ENCODE data around the gene KLF13.
"Not testable (repeated sequence)": the region's sequence is repeated elsewhere in the genome, so short reads cannot be mapped to it uniquely, and the experiment has no call there.

The KLF13 gene

DNA sequence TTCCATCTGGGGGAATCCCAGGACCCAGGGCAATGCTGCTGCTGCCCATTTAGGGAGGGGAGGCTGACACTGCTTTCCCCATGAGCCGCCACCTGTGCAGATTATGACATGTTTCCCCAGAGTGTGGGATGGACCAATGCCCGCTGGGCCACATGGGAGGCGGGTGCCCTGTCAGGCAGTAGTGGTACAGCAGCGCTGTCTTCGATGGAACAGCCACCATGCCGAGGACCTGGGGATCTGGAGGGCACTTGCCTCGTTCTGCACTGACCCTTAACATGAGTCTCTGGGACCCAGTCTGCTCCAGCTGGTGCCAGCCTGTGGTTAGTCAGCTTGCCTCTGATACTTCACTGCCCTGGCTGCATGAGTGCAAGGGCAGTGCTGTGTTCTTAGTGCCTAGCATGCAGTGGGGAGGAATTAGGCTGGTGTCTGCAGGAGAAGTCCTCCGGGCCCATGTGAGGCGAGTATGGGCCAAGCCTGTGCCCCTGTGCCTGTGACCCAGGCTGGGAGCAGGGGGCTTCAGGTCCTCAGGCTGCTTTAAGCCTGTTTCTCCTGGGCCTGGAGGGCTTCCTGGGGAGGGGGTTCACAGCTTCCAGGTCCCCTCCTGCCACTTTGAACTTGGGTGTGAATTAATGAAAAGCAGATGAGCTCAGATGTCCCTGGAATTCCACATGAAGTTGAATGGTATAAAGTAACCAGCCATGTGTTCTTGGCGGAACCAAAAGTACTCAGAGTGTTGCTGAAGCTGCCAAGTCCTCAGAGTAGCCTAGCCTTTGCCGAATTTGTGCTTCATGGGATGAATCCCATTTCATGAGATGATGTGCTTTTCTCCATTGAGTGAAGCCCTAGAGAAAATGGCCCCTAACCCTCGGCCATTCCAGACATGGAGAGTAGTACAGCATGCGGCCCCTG is 22.9 kb downstream of the KLF13 start:
- CTCF ChIA-PET = no interaction called here

DNA sequence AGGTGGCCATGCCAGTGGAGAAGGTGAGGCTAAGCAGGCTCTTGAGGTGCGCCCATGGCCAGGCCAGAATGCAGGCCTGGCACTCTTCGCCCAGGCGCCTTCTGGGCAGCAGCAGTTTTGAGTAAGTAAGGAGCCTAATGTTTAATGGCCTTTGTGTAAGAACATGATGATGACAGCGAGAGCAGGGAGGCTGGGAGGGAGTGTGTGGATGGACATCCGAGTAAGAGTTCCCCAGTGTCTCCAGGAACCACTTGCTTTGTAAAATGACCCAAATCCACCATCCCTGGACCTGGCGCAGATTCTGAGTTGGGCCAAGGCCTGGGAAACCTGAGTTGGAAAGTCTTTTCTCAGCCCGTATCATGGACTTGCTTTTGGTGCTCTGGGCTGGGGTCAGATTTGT is 24.1 kb downstream of the KLF13 start:
- DNase-seq (ENCODE audit: extremely low spot score) = no peak
- TF ChIP-seq, protein P1, sequence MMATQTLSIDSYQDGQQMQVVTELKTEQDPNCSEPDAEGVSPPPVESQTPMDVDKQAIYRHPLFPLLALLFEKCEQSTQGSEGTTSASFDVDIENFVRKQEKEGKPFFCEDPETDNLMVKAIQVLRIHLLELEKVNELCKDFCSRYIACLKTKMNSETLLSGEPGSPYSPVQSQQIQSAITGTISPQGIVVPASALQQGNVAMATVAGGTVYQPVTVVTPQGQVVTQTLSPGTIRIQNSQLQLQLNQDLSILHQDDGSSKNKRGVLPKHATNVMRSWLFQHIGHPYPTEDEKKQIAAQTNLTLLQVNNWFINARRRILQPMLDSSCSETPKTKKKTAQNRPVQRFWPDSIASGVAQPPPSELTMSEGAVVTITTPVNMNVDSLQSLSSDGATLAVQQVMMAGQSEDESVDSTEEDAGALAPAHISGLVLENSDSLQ (IDR thresholded peaks at IDR 0.05) = no peak
- no peak for TF ChIP-seq BHLHE40 (IDR thresholded peaks at IDR 0.05; ENCODE audit: borderline replicate concordance)
- POLR2A ChIA-PET = no interaction called here
- CTCF ChIA-PET = no interaction called here

More for the DNA sequence above, 22.9 kb downstream of the KLF13 start:
- POLR2A ChIA-PET = no interaction called here
- DNase-seq (ENCODE audit: extremely low spot score) = no peak
- TF ChIP-seq NFRKB (IDR thresholded peaks at IDR 0.05) (no peak), LEF1 (IDR thresholded peaks at IDR 0.05; ENCODE audit: borderline replicate concordance) (no peak), TARDBP (IDR thresholded peaks at IDR 0.05) (no peak), SUZ12 (IDR thresholded peaks at IDR 0.05) (no peak), ZNF384 (IDR thresholded peaks at IDR 0.05) (no peak), HDGF (IDR thresholded peaks at IDR 0.05; ENCODE audit: borderline replicate concordance) (no peak), FOXM1 (IDR thresholded peaks at IDR 0.05; ENCODE audit: borderline replicate concordance) (no peak), SP1 (IDR thresholded peaks at IDR 0.05) (no peak), BHLHE40 (IDR thresholded peaks at IDR 0.05; ENCODE audit: borderline replicate concordance) (no peak), L3MBTL2 (conservative IDR thresholded peaks at IDR 0.05) (no peak), FOXK2 (IDR thresholded peaks at IDR 0.05) (no peak), CTBP1 (IDR thresholded peaks at IDR 0.05; ENCODE audit: borderline replicate concordance) (no peak), ELF4 (IDR thresholded peaks at IDR 0.05) (no peak), ARNT (IDR thresholded peaks at IDR 0.05) (no peak), FOXA1 (IDR thresholded peaks at IDR 0.05) (no peak)
- TF ChIP-seq, protein P1 (IDR thresholded peaks at IDR 0.05) = no peak

DNA sequence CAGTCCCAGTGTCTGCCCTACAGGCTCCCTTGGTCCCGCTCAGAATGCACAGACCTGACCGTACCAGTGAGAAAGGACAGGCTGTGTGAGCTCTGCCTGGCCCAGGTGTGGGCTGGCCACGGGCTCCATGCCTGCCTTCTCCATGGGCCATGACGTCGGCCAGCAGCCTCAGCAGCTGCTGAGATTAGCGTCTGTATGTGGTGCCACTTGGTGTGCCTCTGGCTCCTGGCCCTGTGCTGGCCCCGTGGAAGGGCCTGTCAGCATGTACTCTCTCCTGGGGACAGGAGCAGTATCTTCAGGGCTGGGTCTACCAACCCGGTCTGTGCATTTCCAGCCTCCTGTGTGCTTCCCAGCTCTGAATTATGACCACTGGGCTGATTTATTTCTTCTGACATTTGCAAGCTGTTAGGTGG is 25.7 kb downstream of the KLF13 start:
- POLR2A ChIA-PET = interaction anchor here (1.1 kb wide), 1 partner anchor 26 kb away, joined by 4 read pairs; the partner anchor contains the start of gene KLF13
- TF ChIP-seq L3MBTL2 (conservative IDR thresholded peaks at IDR 0.05) = no peak
- no peak for TF ChIP-seq ZNF384 (IDR thresholded peaks at IDR 0.05)
- TF ChIP-seq FOXA1 (IDR thresholded peaks at IDR 0.05) = no peak
- TF ChIP-seq BHLHE40 (IDR thresholded peaks at IDR 0.05; ENCODE audit: borderline replicate concordance) = no peak
- TF ChIP-seq FOXM1 (IDR thresholded peaks at IDR 0.05; ENCODE audit: borderline replicate concordance) = no peak
- TF ChIP-seq CTBP1 (IDR thresholded peaks at IDR 0.05; ENCODE audit: borderline replicate concordance) = no peak
- TF ChIP-seq, protein P1 (IDR thresholded peaks at IDR 0.05) = no peak
- TF ChIP-seq ARNT (IDR thresholded peaks at IDR 0.05) = no peak
- no peak for TF ChIP-seq LEF1 (IDR thresholded peaks at IDR 0.05; ENCODE audit: borderline replicate concordance)
- TF ChIP-seq FOXK2 (IDR thresholded peaks at IDR 0.05) = no peak
- TF ChIP-seq ELF4 (IDR thresholded peaks at IDR 0.05) = no peak
- no peak for TF ChIP-seq SP1 (IDR thresholded peaks at IDR 0.05)
- no peak for TF ChIP-seq SUZ12 (IDR thresholded peaks at IDR 0.05)
- TF ChIP-seq TARDBP (IDR thresholded peaks at IDR 0.05) = no peak
- TF ChIP-seq HDGF (IDR thresholded peaks at IDR 0.05; ENCODE audit: borderline replicate concordance) = no peak
- TF ChIP-seq NFRKB (IDR thresholded peaks at IDR 0.05) = no peak
- no peak for DNase-seq (ENCODE audit: extremely low spot score)
- CTCF ChIA-PET = no interaction called here

DNA sequence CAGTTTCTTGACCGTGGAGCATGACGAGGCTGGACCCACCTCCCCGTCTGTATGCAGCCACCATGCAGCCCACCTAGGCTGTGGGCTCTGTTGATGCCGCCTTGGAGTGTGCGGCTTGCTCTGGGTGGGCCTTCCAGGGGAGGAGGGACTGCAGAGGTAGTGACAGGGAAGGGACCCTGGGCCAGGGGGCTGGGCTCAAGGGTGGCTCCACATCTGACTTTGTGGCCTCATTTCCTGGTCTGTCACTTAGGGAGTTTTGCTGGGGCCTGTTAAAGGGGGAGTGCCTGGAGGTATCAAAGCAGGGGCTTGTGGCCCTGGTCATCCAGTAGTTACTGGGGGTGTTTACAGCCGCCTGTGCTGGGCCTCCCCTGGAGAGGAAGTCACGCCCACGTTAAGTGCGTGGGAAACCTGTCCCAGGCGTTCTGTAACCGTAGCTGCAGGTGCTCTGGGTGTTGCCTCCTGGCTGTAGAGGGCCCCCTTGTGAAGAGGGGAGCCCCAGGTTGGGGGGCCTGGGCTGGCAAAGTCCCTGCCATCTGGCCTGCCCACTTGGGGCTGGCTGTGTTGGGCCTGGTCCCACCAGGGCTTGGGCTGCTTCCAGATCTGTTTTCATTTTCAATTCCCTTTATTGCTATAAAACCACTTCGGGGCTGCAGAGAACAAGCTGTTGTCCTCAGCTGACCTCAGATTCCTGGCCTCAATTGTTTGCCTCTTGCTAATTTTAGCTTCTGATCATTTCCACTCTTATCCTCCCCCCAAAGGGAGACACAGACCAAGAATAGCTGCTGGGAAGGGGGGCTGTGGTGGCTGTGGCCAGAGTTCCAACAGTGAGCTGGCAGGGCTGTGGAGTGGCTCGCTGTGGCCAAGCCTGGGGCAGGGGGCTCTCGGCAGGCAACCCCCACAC is 26.5 kb downstream of the KLF13 start:
- POLR2A ChIA-PET = interaction anchor here (1.7 kb wide), 1 partner anchor 27 kb away, joined by 4 read pairs; the partner anchor contains the start of gene KLF13
- CTCF ChIA-PET = no interaction called here
- no peak for DNase-seq (ENCODE audit: extremely low spot score)
- TF ChIP-seq, protein P1 (IDR thresholded peaks at IDR 0.05) = no peak
- TF ChIP-seq BHLHE40 (IDR thresholded peaks at IDR 0.05; ENCODE audit: borderline replicate concordance) (no peak), LEF1 (IDR thresholded peaks at IDR 0.05; ENCODE audit: borderline replicate concordance) (no peak), CTBP1 (IDR thresholded peaks at IDR 0.05; ENCODE audit: borderline replicate concordance) (no peak), FOXA1 (IDR thresholded peaks at IDR 0.05) (no peak), TARDBP (IDR thresholded peaks at IDR 0.05) (no peak), HDGF (IDR thresholded peaks at IDR 0.05; ENCODE audit: borderline replicate concordance) (no peak), NFRKB (IDR thresholded peaks at IDR 0.05) (no peak), FOXK2 (IDR thresholded peaks at IDR 0.05) (no peak), ZNF384 (IDR thresholded peaks at IDR 0.05) (no peak)

DNA sequence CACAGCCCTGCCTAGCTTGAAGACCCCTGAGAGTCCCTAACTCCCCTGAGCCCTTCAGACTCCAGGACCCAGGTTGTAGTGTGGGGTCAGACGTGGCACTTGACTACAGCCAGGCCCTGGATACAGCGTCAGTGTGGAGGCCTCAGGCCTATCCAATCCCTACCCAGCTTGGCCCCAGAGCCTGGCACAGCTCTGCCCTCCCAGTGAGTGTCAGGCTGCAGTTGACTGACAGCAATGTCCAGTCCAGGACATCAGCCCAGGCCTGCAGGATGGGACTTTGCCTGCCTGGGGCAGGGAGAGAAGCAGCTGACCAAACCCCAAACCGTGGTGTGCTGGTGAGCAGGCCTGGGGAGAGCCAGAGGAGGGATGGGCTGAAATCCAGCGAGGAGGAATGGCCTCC is 27.3 kb downstream of the KLF13 start:
- no peak for DNase-seq (ENCODE audit: extremely low spot score)
- ChIA-PET POLR2A (interaction anchor here (1.7 kb wide), 1 partner anchor 28 kb away, joined by 4 read pairs; the partner anchor contains the start of gene KLF13), CTCF (no interaction called here)
- TF ChIP-seq LEF1 (IDR thresholded peaks at IDR 0.05; ENCODE audit: borderline replicate concordance) (no peak), FOXK2 (IDR thresholded peaks at IDR 0.05) (no peak), NFRKB (IDR thresholded peaks at IDR 0.05) (no peak), CTBP1 (IDR thresholded peaks at IDR 0.05; ENCODE audit: borderline replicate concordance) (no peak), HDGF (IDR thresholded peaks at IDR 0.05; ENCODE audit: borderline replicate concordance) (no peak), L3MBTL2 (conservative IDR thresholded peaks at IDR 0.05) (no peak), TARDBP (IDR thresholded peaks at IDR 0.05) (no peak), BHLHE40 (IDR thresholded peaks at IDR 0.05; ENCODE audit: borderline replicate concordance) (no peak), FOXA1 (IDR thresholded peaks at IDR 0.05) (no peak), FOXM1 (IDR thresholded peaks at IDR 0.05; ENCODE audit: borderline replicate concordance) (no peak), SP1 (IDR thresholded peaks at IDR 0.05) (no peak), SUZ12 (IDR thresholded peaks at IDR 0.05) (no peak), ZNF384 (IDR thresholded peaks at IDR 0.05) (no peak), ARNT (IDR thresholded peaks at IDR 0.05) (no peak)
- TF ChIP-seq, protein P1 (IDR thresholded peaks at IDR 0.05) = no peak

DNA sequence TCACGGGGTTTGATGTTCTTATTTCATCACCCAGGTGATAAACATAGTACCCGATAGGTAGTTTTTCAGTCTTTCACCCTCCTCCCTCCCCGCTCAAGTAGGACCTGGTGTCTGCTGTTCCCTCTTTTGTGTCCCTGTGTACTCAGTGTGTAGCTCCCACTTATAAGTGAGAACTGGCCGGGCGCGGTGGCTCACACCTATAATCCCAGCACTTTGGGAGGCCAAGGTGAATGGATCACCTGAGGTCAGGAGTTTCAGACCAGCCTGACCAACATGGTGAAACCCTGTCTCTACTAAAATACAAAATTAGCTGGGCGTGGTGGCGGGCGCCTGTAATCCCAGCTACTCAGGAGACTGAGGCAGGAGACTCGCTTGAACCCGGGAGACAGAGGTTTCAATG is 29.5 kb downstream of the KLF13 start:
- POLR2A ChIA-PET, CTCF ChIA-PET: not testable (repeated sequence)

More for the DNA sequence above, 29.5 kb downstream of the KLF13 start:
- DNase-seq (ENCODE audit: extremely low spot score) = not testable (repeated sequence)
